GM19372 (cell line): ENCODE results near the gene RAET1E.
A peak's percentile ranks its signal among the peaks of the same experiment; 100 is the strongest.
"Not testable (repeated sequence)": the region's sequence is repeated elsewhere in the genome, so short reads cannot be mapped to it uniquely, and the experiment has no call there.

ENCODE experiments used
- ATAC-seq: cut with Tn5 transposase; IDR thresholded peaks from one replicate; pipeline ENCODE4 v1.9.1; 2021; ENCODE audit warnings: mild to moderate bottlenecking, low read depth, moderate library complexity; ENCODE audit not compliant: unreplicated experiment

Gene RAET1E

GRCh38 chr6:149864578-149865535 lies 33.1 kb downstream of the RAET1E start:
- ATAC-seq = no peak

- peak; percentile 86 for ATAC-seq
Measured at GRCh38 chr6:149863698-149864577, 34.0 kb downstream of the RAET1E start, which contains the start of gene LRP11. TSS of gene LRP11 (minus strand) at chr6:149864359. CDS start at chr6:149864020, 339 bp downstream.

- ATAC-seq = peak; percentile 30
Measured at GRCh38 chr6:149862922-149863697, 34.8 kb downstream of the RAET1E start.

- ATAC-seq = not testable (repeated sequence)
Measured at GRCh38 chr6:149862424-149862738, 35.5 kb downstream of the RAET1E start.

GRCh38 chr6:149861603-149862423 lies 36.1 kb downstream of the RAET1E start:
- ATAC-seq = no peak

GRCh38 chr6:149860834-149861602 lies 36.9 kb downstream of the RAET1E start:
- no peak for ATAC-seq

GRCh38 chr6:149860513-149860833 lies 37.4 kb downstream of the RAET1E start:
- no peak for ATAC-seq

- no peak for ATAC-seq
Measured at GRCh38 chr6:149859938-149860337, 38.0 kb downstream of the RAET1E start.

GRCh38 chr6:149859368-149859767 lies 38.5 kb downstream of the RAET1E start:
- no peak for ATAC-seq

- no peak for ATAC-seq
Measured at GRCh38 chr6:149857541-149857940, 40.4 kb downstream of the RAET1E start.

- no peak for ATAC-seq
Measured at GRCh38 chr6:149856256-149856994, 41.5 kb downstream of the RAET1E start.

GRCh38 chr6:149855741-149856140 lies 42.2 kb downstream of the RAET1E start:
- ATAC-seq = no peak

GRCh38 chr6:149855040-149855654 lies 42.8 kb downstream of the RAET1E start:
- no peak for ATAC-seq

- ATAC-seq = no peak
Measured at GRCh38 chr6:149854532-149854931, 43.4 kb downstream of the RAET1E start.

GRCh38 chr6:149854017-149854416 lies 43.9 kb downstream of the RAET1E start:
- ATAC-seq = not testable (repeated sequence)

- ATAC-seq = no peak
Measured at GRCh38 chr6:149852881-149853280, 45.0 kb downstream of the RAET1E start.

GRCh38 chr6:149852180-149852579 lies 45.7 kb downstream of the RAET1E start:
- no peak for ATAC-seq
